Stimulated activated CD8-positive, alpha-beta memory T cell treated with anti-CD3 and anti-CD28 coated beads, Interleukin-4, amount 100 ng/mL, for 4 hours (primary cell): Measurements from ENCODE around the gene CTAGE8.
"Not testable (repeated sequence)": the region's sequence is repeated elsewhere in the genome, so short reads cannot be mapped to it uniquely, and the experiment has no call there.

ENCODE experiments used
- DNase-seq, 2 donors: peaks; one replicate each; pipeline ENCODE4 v3.0.0-alpha.2; 2020; ENCODE audit warnings: low read depth in 2 of 2, low spot score in 1 of 2

CTAGE8 gene

DNA sequence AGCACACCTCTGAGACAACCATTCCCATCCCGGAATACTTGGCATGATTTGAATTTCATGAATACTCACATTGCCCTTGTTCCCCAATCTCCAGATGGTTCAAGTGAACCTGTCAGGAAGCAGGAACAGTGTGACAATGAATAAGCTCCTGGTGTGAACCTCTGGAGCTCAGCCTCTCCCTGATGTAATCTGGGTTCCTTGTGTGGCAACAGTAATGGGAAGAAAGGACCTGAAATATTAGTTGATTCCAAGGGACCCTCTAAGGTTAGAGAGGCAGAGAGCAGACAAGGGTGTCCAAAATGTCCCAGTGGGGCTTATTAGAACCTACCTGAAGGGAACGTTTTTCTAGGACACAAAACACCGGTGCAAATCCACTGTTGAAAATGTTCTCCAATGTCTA lies 13.0 kb downstream of the CTAGE8 start:
- DNase-seq, result no peak

DNA sequence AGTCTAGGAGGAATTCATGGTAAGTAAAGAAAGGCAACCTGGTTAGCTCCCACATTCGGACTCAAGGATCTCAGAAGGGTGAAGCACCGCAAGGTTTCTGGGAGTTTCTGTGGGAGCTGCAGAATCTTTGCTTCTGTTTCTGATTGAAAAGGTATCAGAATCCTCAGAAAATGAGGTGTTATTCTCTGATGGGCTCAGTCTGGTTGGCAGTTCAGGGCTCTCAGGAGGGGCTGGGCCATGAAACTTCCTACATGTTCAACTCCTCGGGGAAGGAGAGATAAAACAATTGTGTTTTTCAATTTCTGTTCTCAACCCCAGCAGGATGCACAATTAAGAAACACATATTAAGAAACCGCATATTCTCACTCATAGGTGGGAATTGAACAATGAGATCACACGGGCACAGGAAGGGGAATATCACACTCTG lies 13.6 kb downstream of the CTAGE8 start:
- no peak for DNase-seq

DNA sequence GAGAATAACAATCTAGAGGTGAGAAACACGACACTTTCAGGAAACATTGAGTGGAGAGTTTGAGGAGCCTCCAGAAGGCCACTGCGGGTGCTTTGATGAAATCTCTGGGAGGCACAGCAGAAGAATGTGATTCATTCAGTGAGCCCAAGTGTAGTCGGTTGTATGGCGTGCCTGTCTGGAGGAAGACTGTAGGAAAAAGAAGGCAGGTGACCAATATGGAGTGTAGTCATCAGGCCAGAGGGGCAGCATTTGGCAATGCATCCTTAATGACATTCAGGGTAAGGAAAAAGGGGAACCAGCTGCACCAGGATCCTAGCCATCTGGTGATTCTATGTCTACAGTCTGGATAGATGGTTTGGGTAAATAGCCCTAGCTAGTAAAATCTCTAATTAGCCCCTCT lies 16.8 kb downstream of the CTAGE8 start:
- DNase-seq, result not testable (repeated sequence)

DNA sequence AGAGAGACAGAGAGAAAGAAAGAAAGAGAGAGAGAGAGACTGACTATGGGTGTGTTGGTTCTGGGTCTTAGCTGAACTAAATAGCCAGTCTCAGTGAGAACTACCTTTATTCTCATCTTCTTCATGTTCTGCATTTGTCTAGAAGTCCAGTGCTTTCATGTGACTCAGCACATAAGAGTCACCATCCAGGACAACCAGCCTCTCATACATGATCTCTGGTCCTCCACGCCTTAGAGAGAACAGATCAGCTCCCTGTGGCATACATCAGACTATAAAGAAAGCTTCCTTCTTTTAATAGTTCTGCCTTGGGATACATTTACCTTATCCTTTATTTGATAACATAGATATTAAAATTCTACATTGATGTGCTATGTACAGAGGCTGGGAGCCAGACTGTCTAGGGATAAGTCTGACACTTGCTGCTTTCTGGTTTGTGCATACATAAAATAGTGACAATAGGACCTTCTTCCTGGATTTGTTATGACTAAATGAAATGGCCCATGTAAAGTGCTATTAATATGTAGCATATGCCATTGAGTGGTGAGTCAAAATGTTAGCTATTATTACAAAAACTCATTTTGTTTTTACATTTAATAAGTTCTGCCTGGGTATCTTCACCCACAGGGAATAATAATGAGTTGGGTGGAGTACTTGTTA lies 21.3 kb downstream of the CTAGE8 start:
- not testable (repeated sequence) for DNase-seq

DNA sequence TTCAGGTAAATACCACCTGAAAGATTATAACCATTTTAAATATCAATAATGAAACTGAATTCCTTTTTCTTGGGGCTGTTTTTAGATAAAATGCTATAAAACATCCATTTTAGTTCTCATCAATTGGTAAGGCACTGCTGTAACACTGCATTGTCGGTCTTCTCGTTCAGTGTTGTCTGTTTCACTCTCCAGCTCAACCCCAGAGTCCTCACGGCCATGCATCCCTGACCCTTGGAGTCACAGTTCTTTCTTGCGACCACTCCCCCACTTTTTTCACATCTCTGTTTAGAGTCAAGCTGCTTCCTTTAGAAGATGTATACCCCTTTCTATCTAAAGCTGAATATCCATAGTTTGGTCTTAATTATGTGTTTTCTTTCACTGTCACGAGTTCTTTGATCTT lies 22.1 kb downstream of the CTAGE8 start:
- DNase-seq, result not testable (repeated sequence)

DNA sequence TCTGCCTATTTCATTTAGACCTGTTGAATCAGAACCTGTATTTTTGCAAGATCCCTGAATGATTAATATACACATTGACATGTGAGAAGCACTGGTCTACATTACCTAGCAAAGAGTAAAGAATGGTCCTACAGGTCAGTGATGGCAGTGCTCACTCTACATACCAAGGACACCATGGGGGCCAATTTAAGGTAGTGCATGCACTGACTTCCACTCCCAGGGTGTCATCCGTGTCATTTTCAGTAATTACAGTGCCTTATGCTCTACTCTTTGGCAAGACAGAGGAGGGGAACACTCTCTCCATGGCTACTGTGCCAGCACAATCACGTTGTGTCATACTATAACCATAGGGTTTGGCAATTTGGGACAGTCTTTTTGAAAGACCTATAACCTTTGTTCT lies 23.7 kb downstream of the CTAGE8 start:
- not testable (repeated sequence) for DNase-seq

DNA sequence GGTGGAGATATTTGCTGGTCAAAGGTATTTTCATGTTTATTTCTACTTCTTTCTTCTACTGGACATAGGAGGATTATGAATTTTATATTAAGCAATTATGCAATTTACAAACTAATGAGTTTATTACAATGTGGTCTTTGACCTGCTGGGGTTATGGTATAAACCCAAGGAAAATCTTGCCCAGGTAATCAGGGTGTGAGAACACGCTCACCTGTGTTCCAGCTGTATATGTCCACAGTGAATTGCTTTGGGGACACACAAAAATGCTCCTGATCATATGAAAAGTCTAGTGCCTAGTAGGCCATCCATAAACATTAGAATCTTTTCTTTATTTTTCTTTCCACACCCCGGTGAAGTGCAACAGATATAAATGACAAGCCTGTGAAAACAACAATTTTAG lies 29.7 kb downstream of the CTAGE8 start, which contains the start of gene OR2A42:
Gene OR2A42, minus strand, starts transcription at position 241 of the 400 bp plus-strand sequence. CDS start 6,762 bp downstream, outside the sequence.
- DNase-seq, result not testable (repeated sequence)

DNA sequence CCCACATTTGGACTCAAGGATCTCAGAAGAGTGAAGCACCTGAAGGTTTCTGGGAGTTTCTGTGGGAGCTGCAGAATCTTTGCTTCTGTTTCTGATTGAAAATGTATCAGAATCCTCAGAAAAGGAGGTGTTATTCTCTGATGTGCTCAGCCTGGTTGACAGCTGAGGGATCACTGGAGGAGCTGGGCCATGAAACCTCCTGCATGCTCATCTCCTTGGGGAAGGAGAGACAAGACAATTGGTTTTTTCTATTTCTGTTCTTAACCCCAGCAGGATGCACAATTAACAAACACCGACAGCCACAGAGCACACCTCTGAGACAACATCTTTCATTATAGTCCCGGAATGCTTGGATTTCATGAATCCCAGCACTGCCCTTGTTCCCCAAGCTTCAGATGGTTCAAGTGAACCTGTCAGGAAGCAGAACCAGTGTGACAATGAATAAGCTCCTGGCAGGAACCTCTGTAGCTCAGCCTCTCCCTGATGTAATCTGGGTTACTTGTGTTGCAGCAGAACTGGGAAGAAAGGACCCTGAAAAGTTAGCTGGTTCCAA lies 30.5 kb downstream of the CTAGE8 start:
- not testable (repeated sequence) for DNase-seq

DNA sequence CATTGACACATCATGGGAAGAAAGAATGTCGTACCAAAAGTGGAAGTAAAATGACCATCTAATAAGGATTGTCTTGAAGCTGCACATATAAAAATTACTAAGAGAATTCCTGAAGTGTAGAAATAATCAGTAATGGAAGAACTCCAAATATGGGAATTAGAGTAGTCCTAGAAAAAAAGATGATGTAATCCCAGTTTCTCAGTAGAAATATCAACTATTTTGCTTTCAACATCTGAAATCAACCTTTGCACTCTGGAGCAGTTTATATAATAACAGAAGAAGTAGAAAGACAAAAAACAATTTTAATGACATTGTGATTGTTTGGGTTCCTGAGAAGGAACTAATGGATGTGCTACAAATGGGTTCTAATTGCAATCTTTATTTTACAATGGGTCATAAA lies 36.0 kb downstream of the CTAGE8 start:
- DNase-seq, result not testable (repeated sequence)

DNA sequence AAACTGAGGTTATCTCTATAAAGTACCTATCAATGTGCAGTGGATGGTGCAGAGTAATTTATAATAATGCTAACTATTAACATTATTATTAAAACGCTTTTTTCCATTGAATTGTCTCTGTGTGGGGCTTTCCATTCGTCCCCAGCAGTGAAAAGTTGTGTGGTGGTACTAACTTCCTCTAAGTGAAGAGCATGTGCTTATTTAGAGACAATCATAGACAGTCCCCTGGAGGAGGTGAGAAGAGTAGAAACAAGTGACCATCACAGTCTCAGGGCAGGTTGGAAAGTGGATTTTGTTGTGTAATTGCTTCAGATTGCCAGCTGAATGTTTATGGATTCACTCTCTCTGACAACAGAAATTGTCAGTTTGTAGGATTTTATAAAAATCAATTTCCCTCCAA lies 38.1 kb downstream of the CTAGE8 start:
- DNase-seq, result not testable (repeated sequence)

DNA sequence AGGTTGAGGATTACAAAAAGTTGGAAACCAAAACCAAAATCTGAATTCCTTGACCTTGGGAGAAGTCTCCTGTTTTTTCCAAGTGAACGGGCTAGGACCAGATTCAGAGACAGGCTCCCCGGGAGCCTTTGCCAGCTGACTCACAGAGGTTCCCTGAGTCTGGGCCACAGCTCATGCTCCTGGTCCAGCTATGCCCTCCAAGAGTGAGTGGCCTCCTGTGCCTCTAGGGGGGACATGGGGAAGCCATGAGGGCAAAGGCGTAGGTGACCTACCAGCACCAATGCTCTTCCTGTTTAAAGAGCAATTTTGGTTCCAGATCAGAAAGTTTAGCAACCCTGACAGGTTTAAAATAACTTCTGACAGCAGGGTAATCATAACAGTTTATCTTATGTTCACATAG lies 40.3 kb downstream of the CTAGE8 start:
- DNase-seq, result not testable (repeated sequence)

DNA sequence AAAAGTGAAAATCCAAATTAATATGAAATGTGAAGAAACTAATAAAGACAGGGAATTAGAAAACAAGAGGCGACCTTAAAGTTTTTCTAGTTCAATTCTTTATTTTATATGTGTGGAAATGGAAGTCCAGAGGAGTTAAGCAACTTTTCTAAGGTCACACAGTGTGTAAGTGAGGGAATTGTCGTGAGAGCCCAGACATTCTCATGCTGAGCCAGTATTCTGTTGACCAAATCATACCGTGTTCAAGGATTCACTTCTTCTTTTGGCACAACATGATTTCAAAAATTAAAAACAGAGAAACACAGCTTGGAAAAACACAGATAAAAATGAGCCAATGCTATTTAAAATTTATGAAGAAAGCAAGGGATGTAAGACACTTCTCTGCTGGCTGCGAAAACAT lies 42.2 kb downstream of the CTAGE8 start:
- DNase-seq, result not testable (repeated sequence)

DNA sequence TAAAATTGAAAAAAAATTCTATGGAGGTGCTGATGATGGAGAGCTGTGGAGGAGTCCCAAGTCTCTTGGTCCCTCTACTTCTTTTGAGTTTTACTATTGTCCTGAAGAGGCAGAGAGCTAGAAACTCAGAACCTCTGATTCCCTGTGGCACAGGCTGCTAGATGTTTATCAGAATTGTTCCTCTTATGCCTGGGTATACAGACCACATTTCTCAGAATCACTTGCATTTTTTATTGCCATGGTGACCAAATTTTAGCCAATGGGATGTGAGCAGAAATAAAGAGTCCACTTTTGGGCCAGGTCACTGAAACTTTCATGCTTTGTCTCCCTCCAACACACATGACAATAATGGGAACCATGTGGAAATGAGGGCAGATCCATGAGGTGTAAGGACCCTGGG lies 45.4 kb downstream of the CTAGE8 start:
- DNase-seq, result not testable (repeated sequence)

DNA sequence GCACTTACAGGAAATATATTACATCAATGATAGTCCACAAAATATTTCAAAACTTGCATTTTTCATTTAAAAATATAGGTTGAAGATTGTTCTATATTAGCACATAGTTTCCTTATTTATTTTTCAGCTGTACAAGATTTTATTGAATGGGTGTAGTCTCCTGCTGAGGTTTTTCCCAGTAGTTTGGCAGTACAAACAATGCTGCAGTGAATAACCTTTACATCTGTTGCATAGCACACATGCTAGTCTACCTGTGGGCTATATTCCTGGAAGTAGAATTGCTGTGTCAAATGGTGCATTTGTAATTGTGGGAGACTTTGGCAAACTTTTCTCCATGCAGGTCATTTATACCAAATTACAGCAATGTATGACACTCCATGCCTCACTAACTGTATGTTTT lies 48.6 kb downstream of the CTAGE8 start:
- not testable (repeated sequence) for DNase-seq

DNA sequence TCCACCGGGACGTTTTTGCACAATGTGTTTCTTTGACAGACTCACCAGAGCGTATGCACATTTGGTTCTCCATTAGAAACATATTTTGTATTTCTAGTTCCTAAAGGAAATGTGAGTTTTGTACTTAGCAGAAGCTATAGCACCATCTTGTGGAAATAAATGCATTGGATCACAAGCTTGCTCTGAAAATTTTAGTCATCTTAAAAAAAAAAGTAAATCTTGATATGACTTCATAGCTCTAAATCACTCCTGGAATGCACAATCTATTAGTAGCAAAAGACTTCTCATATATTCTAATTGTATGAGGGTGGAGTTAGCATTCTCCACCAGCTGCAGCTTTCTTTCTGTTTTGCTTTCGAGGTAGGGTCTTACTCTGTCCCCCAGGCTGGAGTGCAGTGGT lies 49.9 kb downstream of the CTAGE8 start:
- not testable (repeated sequence) for DNase-seq

DNA sequence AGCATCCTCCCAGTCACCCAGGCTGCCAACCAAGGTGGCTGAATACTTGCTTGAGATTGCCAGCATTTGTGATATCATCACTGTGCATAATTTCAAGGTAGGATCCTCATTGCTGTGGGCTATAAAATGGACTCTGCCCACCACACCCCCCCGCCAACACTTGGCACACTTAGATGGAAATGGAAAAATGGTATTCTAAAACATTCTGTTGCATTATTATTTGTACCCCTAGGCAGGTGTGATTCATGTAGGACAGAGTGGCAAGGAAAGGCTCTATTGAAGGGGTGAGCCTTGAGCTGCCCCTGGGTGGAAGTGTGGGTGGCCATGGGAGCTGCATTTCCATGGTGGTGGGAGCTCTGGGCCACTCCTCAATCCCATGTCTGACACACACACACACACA lies 50.5 kb downstream of the CTAGE8 start:
- DNase-seq, result not testable (repeated sequence)

DNA sequence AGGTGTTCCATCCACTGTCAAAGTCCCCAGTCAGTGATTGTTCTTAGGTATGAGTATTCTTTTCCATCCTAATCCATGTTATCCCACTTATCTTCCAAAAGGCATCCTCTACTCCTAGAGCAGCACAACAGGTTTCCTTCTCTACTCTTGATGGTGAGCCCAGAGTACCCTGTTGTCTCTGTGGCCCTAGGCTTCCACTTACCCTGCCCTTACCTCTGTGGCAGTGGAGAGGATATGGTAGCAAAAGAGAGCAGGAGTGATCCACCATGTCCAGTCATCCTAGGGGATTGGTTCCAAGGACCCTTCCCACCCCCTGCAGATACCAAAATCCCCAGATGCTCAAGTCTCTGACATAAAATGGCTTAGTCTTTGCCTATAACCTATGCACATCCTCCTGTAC lies 51.9 kb downstream of the CTAGE8 start:
- DNase-seq, result not testable (repeated sequence)
